CD4-positive, alpha-beta T cell treated with Interleukin-4 for 4 hours (primary cell): ENCODE data around the gene IL17C.

ENCODE experiments used
- DNase-seq: peaks from one replicate; pipeline ENCODE4 v3.0.0-alpha.2; 2020

IL17C gene

GRCh38 chr16:88647178-88648070, 9.1 kb downstream of the IL17C start:
- no peak for DNase-seq

GRCh38 chr16:88649195-88649923, 11.0 kb downstream of the IL17C start:
- DNase-seq: no peak

GRCh38 chr16:88649924-88650748, 11.8 kb downstream of the IL17C start:
- DNase-seq: no peak

- peak; percentile 83 for DNase-seq
Measured at GRCh38 chr16:88650749-88651275, 12.4 kb downstream of the IL17C start, which contains the start of gene CYBA. CYBA (minus strand) TSS chr16:88651053; CDS start chr16:88651013, 40 bp downstream.

- DNase-seq: peak; percentile 73
Measured at GRCh38 chr16:88651276-88651988, 13.1 kb downstream of the IL17C start.

GRCh38 chr16:88651989-88652761, 13.8 kb downstream of the IL17C start:
- no peak for DNase-seq

- DNase-seq: no peak
Measured at GRCh38 chr16:88652762-88653063, 14.3 kb downstream of the IL17C start.

- no peak for DNase-seq
Measured at GRCh38 chr16:88653101-88653500, 14.7 kb downstream of the IL17C start.

- DNase-seq: peak; percentile 29
Measured at GRCh38 chr16:88653596-88654362, 15.4 kb downstream of the IL17C start.

- no peak for DNase-seq
Measured at GRCh38 chr16:88654363-88655052, 16.1 kb downstream of the IL17C start.

- DNase-seq: no peak
Measured at GRCh38 chr16:88655053-88655732, 16.8 kb downstream of the IL17C start.

GRCh38 chr16:88655733-88656281, 17.4 kb downstream of the IL17C start:
- no peak for DNase-seq

- no peak for DNase-seq
Measured at GRCh38 chr16:88656291-88656980, 18.1 kb downstream of the IL17C start.

GRCh38 chr16:88657371-88657770, 19.0 kb downstream of the IL17C start:
- DNase-seq: no peak

- no peak for DNase-seq
Measured at GRCh38 chr16:88658714-88659113, 20.3 kb downstream of the IL17C start.

- DNase-seq: no peak
Measured at GRCh38 chr16:88659160-88659559, 20.8 kb downstream of the IL17C start.

- no peak for DNase-seq
Measured at GRCh38 chr16:88661468-88661867, 23.1 kb downstream of the IL17C start.

- DNase-seq: no peak
Measured at GRCh38 chr16:88662222-88662842, 24.0 kb downstream of the IL17C start.
